ENCODE results near the gene C19orf81. TPM values are rescaled to one million over a fixed set of nuclear protein-coding genes. Genes with fewer than 3 reads are reported as not detected.

The C19orf81 gene
- total RNA-seq, 2 experiments from 2014 or later: 1.5 to 3.2 TPM

DNA sequence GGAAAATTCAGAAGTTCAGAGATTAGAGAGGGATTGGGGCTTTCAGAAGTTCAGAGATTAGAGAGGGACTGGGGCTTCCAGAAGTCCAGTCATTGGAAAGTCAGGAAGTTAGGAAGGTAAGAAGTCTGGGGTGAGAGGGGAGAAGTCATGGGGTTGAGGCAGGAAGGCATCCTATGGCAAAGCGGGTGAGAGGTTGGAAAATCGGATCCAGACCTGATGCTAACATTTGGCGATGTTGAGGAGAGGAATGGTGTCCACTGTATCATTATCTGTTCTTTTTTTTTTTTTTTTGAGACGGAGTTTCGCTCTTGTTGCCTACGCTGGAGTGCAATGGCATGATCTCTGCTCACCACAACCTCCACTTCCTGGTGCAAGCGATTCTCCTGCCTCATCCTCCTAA lies 20.7 kb upstream of the C19orf81 start:
- Mint-ChIP-seq H3K4me1 (ENCODE audit: low read depth) (no peaks in the 10 kb centered on the region), H3K27ac (no peak overlapping the region), H3K36me3 (ENCODE audit: low read depth) (peaks cover 2% of the 10 kb centered on the region), H3K4me3 (no peak overlapping the region), H3K9me3 (peaks cover 6% of the 10 kb centered on the region), H3K27me3 (peaks cover 5% of the 10 kb centered on the region)
- DNase-seq (no peak), ATAC-seq (no peak)
- TF ChIP-seq CTCF (IDR thresholded peaks at IDR 0.05): no peak
- intact Hi-C loops (cut with micrococcal nuclease): no loop called here
- CTCF ChIA-PET: interaction anchor here (1.5 kb wide), 1 partner anchor 91 kb away, joined by 3 read pairs; no protein-coding TSS in a partner anchor
- POLR2A ChIA-PET: no interaction called here

- DNase-seq (no peak), ATAC-seq (no peak)
- H3K36me3 Mint-ChIP-seq (ENCODE audit: low read depth): peaks cover 5% of the 10 kb centered on the region
- H3K4me3 Mint-ChIP-seq: no peak overlapping the region
- no peak for TF ChIP-seq CTCF (IDR thresholded peaks at IDR 0.05)
- H3K27ac Mint-ChIP-seq: no peak overlapping the region
- no peaks in the 10 kb centered on the region for H3K4me1 Mint-ChIP-seq (ENCODE audit: low read depth)
- peaks cover 10% of the 10 kb centered on the region for H3K9me3 Mint-ChIP-seq
- intact Hi-C loops (cut with micrococcal nuclease): no loop called here
- peaks cover 7% of the 10 kb centered on the region for H3K27me3 Mint-ChIP-seq
- CTCF ChIA-PET: interaction anchor here (1.5 kb wide), 1 partner anchor 91 kb away, joined by 3 read pairs; no protein-coding TSS in a partner anchor
- POLR2A ChIA-PET: no interaction called here
Measured at GRCh38 chr19:50629194-50629593, 20.1 kb upstream of the C19orf81 start.

- CTCF ChIA-PET: interaction anchor here (1.5 kb wide), 1 partner anchor 92 kb away, joined by 3 read pairs; no protein-coding TSS in a partner anchor
- Mint-ChIP-seq H3K36me3 (ENCODE audit: low read depth) (peaks cover 6% of the 10 kb centered on the region), H3K9me3 (peaks cover 11% of the 10 kb centered on the region), H3K27ac (no peak overlapping the region), H3K27me3 (peaks cover 7% of the 10 kb centered on the region), H3K4me1 (ENCODE audit: low read depth) (no peaks in the 10 kb centered on the region), H3K4me3 (no peak overlapping the region)
- intact Hi-C loops (cut with micrococcal nuclease): no loop called here
- ATAC-seq (no peak), DNase-seq (no peak)
- TF ChIP-seq CTCF (IDR thresholded peaks at IDR 0.05): no peak
- POLR2A ChIA-PET: no interaction called here
Measured at GRCh38 chr19:50629801-50630200, 19.4 kb upstream of the C19orf81 start.

DNA sequence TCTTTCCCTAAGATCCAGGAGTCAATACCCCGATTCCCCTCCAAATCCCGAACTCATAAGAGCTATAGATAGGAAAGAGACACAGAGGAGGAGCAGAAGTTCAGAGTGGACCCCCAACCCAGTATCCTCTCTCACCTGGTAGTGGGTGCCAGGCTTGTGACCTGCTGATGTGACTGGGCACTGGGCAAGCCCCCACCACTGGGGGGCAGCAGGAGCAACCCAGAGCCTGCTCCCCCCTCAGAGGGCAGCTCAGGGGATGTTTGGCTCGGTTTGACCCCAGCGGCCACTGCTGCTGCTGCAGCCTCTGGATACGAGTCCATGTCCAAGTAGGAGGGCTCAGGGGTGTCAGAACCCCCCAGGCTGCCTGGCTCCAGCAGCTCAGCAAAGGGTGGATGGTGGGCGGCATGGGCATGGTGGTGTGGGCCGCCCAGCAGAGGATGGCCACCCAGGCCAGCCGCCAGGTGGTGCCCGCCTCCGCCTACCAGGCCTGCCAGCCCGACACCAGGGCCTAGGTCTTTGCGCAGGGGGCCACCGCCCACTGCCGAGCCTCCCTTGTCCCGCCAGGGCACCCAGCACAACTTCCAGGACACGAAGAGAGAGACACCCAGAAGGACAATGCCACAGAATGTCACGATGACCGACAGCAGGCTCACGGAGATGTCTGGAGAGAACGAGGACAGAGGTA lies 17.0 kb upstream of the C19orf81 start:
- CTCF ChIA-PET: no interaction called here
- H3K4me1 Mint-ChIP-seq (ENCODE audit: low read depth): no peaks in the 10 kb centered on the region

More for the DNA sequence above, 17.0 kb upstream of the C19orf81 start:
- H3K9me3 Mint-ChIP-seq: peaks cover 18% of the 10 kb centered on the region
- POLR2A ChIA-PET: no interaction called here
- no peak overlapping the region for H3K4me3 Mint-ChIP-seq
- peaks cover 8% of the 10 kb centered on the region for H3K36me3 Mint-ChIP-seq (ENCODE audit: low read depth)
- no peak for ATAC-seq
- no peak for DNase-seq
- no peak for TF ChIP-seq CTCF (IDR thresholded peaks at IDR 0.05)
- intact Hi-C loops (cut with micrococcal nuclease): no loop called here
- H3K27ac Mint-ChIP-seq: no peak overlapping the region
- H3K27me3 Mint-ChIP-seq: peaks cover 16% of the 10 kb centered on the region

All from activated CD8-positive, alpha-beta T cell treated with anti-CD3 and anti-CD28 coated beads for 36 hours (primary cell).